Gastroesophageal sphincter (tissue), 4 donors: ENCODE data around the gene RAB11FIP3. TPM values are rescaled to one million over a fixed set of nuclear protein-coding genes. Genes with fewer than 3 reads are reported as not detected.
"Not testable (repeated sequence)": the region's sequence is repeated elsewhere in the genome, so short reads cannot be mapped to it uniquely, and the experiment has no call there.

Experiments used
- ATAC-seq: fragments of 150-250 bp; one replicate; pipeline ENCODE4 v1.9.1; 2016; ENCODE audit warnings: mild to moderate bottlenecking, moderate library complexity
- H3K27ac ChIP-seq, 4 donors: fragments of 200-600 bp; sonication (generic) in 3 of 4; 1 replicate in 3 of 4; 2 replicates in 1 of 4; pipeline ENCODE4 v1.5.1; 2016 to 2019
- H3K27me3 ChIP-seq: fragments of 200-600 bp; sonication (generic); one replicate; pipeline ENCODE4 v1.5.1; 2019
- H3K36me3 ChIP-seq, 2 donors: fragments of 200-600 bp; sonication (generic); one replicate each; pipeline ENCODE4 v1.5.1; 2019; ENCODE audit warnings: control low read depth in 1 of 2
- H3K4me1 ChIP-seq, 3 donors: fragments of 200-600 bp; sonication (generic); 1 replicate in 2 of 3; 2 replicates in 1 of 3; pipeline ENCODE4 v1.5.1; 2016 to 2019; ENCODE audit warnings: control low read depth in 2 of 3
- H3K4me3 ChIP-seq, 2 donors: fragments of 200-600 bp; sonication (generic); one replicate each; pipeline ENCODE4 v1.5.1; 2019; ENCODE audit warnings: mild to moderate bottlenecking in 1 of 2, moderate library complexity in 1 of 2
- H3K9me3 ChIP-seq, 3 donors: fragments of 200-600 bp; sonication (generic); one replicate each; pipeline ENCODE4 v1.5.1; 2017 to 2019; ENCODE audit warnings: control low read depth in 2 of 3
- EP300 ChIP-seq: sonication (generic); formaldehyde crosslinking; IDR thresholded peaks from one replicate; pipeline ENCODE4 v1.6.1; 2017; ENCODE audit warnings: antibody characterized with exemption, mild to moderate bottlenecking
- POLR2A ChIP-seq, 2 donors: fragments of 450-650 bp; IDR thresholded peaks; one replicate each; pipeline ENCODE4 v1.6.1; 2017; ENCODE audit warnings: antibody characterized with exemption in 2 of 2, mild to moderate bottlenecking in 2 of 2, moderate library complexity in 1 of 2
- POLR2AphosphoS5 ChIP-seq: sonication (generic); formaldehyde crosslinking; IDR thresholded peaks from one replicate; pipeline ENCODE4 v1.6.1; 2017; ENCODE audit warnings: antibody characterized with exemption
- WGBS, 2 donors: methylation state at CpG; one replicate each; pipeline ENCODE4 v1.1.5; 2018; ENCODE audit warnings: low coverage in 1 of 2; 5-methylcytosine and 5-hydroxymethylcytosine counted together
- total RNA-seq, 4 donors: library from RNA; depleted of rRNA; stranded (reverse); fragments of >200 nt; gene quantifications; one replicate each; pipeline ENCODE4 v1.1.0, GENCODE V29; 2016
- TF ChIP-seq, protein P1 (sequence below), 4 experiments: fragments of 200-600 bp in 2 of 4; fragments of 450-650 bp in 2 of 4; sonication (generic) in 1 of 4; IDR thresholded peaks; one replicate each; pipeline ENCODE4 v1.5.1; 2017 to 2019; ENCODE audit warnings: antibody characterized with exemption in 4 of 4, mild to moderate bottlenecking in 2 of 4, moderate library complexity in 2 of 4

RAB11FIP3 gene
- total RNA-seq, 4 donors from 2014 or later: 47.4 to 88.9 (median 58.6) TPM

DNA sequence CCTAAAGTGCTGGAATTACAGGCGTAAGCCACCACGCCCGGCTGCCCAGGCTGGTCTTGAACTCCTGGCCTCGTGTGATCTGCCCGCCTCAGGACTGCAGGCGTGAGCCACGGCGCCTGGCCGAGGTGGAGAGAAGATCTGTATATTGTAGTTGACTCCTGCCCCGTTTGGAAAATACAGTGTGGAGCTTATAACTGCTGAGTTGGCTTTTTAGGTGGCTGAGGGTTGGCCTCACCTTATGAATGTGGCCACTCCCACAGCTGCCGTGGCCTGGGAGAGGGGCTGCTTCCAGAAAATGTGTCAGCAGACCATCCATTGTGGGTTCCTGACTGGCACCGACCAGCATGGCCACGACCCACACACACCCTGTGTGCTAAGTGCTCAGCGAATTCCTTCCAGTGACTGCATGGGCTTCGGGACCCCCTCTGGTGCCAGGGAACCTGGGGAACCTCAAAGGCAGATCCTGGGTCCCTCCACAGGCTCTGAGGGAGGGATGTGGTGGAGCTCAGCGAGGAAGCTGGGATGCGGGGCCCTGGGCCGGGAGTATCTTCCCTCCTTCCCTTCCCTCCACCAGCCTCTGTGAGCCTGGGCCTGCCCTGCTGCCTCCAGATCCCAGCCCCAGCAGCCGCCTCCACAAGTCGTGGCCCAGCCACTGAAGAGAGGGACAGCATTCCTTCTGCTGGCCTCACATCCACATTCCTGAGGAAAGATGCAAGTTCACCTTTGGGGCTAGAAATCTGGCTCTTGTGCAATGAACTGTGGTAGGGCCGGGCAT, 10.9 kb upstream of the RAB11FIP3 start:
- Histone ChIP-seq H3K36me3 (peaks cover 0 to 28% of the 10 kb centered on the region in 2 donors), H3K4me3 (no peak overlapping the region), H3K4me1 (no peaks in the 10 kb centered on the region), H3K27ac (no peak overlapping the region), H3K9me3 (no peaks in the 10 kb centered on the region), H3K27me3 (no peaks in the 10 kb centered on the region)
- WGBS, 2 donors: no CpG with 5 or more reads among the region's 21 CpGs
- TF ChIP-seq, protein P1, sequence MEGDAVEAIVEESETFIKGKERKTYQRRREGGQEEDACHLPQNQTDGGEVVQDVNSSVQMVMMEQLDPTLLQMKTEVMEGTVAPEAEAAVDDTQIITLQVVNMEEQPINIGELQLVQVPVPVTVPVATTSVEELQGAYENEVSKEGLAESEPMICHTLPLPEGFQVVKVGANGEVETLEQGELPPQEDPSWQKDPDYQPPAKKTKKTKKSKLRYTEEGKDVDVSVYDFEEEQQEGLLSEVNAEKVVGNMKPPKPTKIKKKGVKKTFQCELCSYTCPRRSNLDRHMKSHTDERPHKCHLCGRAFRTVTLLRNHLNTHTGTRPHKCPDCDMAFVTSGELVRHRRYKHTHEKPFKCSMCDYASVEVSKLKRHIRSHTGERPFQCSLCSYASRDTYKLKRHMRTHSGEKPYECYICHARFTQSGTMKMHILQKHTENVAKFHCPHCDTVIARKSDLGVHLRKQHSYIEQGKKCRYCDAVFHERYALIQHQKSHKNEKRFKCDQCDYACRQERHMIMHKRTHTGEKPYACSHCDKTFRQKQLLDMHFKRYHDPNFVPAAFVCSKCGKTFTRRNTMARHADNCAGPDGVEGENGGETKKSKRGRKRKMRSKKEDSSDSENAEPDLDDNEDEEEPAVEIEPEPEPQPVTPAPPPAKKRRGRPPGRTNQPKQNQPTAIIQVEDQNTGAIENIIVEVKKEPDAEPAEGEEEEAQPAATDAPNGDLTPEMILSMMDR (IDR thresholded peaks at IDR 0.05): no peak
- TF ChIP-seq EP300 (no peak), POLR2A (IDR thresholded peaks at IDR 0.05) (no peak), POLR2AphosphoS5 (no peak)
- ATAC-seq: no peak

DNA sequence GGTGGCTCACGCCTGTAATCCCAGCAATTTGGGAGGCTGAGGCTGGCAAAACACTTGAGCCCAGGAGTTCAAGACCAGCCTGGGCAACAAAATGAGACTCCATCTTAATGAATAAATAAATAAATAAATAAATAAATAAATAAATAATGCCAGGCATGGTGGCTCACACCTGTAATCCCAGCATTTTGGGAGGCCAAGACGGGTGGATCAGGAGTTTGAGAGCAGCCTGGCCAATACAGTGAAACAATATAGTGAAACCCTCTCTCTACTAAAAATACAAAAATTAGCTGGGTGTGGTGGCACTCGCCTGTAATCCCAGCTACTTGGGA, 10.3 kb upstream of the RAB11FIP3 start:
- not testable (repeated sequence) for H3K27me3 ChIP-seq, ATAC-seq, H3K4me3 ChIP-seq, H3K4me1 ChIP-seq, H3K9me3 ChIP-seq, H3K27ac ChIP-seq
- H3K36me3 ChIP-seq: peaks cover 0 to 22% of the 10 kb centered on the region in 2 donors
- 100% methylated on average over 1 to 2 of the region's 3 CpGs for WGBS, 2 donors

DNA sequence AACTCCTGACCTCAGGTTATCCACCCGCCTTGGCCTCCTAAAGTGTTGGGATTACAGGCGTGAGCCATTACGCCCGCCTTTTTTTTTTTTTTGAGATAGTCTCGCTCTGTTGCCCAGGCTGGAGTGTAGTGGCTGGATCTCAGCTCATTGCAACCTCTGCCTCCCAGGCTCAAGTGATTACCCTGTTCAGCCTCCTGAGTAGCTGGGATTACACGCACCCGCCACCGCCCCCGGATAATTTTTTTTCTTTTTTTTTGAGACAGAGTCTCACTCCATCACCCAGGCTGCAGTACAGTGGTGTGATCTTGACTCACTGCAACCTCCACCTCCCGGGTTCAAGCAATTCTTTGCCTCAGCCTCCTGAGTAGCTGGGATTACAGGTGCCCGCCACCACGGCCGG, 3.3 kb upstream of the RAB11FIP3 start:
- not testable (repeated sequence) for H3K36me3 ChIP-seq, H3K27ac ChIP-seq, H3K9me3 ChIP-seq, ATAC-seq, H3K27me3 ChIP-seq, H3K4me3 ChIP-seq
- 80 to 92% methylated on average over 2 to 9 of the region's 13 CpGs for WGBS, 2 donors
- peaks cover 0 to 33% (median 10%) of the 10 kb centered on the region in 3 donors for H3K4me1 ChIP-seq

DNA sequence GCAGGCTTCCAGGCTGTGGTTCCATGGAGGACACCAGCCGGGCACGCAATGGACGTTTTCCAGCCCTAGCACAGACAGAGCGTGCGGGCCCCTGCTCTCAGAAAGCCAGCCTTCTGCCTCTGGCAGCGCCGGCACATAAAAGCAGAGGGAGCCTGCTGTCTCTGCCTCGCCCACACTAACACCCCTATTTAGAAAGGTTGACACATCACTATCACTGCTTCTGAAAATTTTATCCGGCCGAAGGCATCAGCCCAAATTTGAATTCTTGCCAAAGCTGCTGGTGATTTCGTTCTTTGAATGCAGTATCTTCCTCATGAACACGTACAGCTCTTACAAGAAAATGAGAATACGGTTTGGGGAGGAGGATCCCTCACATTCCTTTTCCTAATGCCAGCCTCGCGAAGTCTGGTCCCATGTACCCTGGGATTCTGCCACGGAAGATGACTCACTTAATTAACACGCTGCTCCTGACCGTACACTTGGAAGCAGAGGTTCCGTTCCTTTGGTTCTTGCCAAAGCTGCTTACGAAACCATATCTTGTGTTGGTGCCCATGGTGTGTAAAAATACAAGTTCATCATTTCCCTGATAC, 1.3 kb upstream of the RAB11FIP3 start:
- Histone ChIP-seq H3K36me3 (no peaks in the 10 kb centered on the region), H3K27me3 (no peaks in the 10 kb centered on the region), H3K4me3 (peak overlapping the region; percentile 8 to 80), H3K27ac (peak overlapping the region; percentile 81 to 98 (median 92)), H3K4me1 (peaks cover 0 to 52% (median 19%) of the 10 kb centered on the region in 3 donors), H3K9me3 (no peaks in the 10 kb centered on the region)
- 5 to 13% methylated on average over 5 to 16 of the region's 20 CpGs for WGBS, 2 donors
- peak; percentile 88 for ATAC-seq
- TF ChIP-seq EP300: no peak
- no peak for TF ChIP-seq POLR2A (IDR thresholded peaks at IDR 0.05)
- TF ChIP-seq, protein P1 (IDR thresholded peaks at IDR 0.05): peak in 1 of 4 experiments; percentile 24
- peak; percentile 94 for TF ChIP-seq POLR2AphosphoS5

DNA sequence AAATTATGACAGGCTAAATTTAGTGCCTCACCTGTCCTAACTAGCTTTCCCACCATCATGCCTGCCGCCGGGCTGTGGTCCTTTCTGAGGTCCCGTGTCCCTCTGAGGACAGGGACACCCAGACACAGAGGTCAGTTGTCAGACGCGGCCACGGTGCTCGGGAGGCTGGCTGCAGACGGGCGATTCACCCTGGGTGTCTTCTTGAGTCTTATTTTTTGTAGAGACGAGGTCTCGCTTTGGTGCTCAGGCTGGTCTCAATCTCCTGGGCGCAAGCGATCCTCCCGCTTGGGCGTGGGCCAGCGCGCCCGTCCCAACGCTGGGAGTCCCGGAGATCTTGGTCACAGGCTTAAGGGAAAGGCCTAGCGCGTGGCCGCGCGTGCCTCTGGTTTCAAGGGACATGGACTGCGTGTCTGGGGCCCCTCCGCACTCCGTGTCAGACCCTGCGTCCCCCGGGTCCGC, 797 bp upstream of the RAB11FIP3 start:
- peak; percentile 29 for ATAC-seq
- Histone ChIP-seq H3K4me3 (peak overlapping the region; percentile 60 to 80), H3K27ac (peak overlapping the region; percentile 81 to 98 (median 92)), H3K27me3 (no peaks in the 10 kb centered on the region), H3K4me1 (peaks cover 0 to 57% (median 19%) of the 10 kb centered on the region in 3 donors), H3K9me3 (no peaks in the 10 kb centered on the region), H3K36me3 (peaks cover 0 to 3% of the 10 kb centered on the region in 2 donors)
- TF ChIP-seq EP300 (no peak), POLR2AphosphoS5 (no peak), POLR2A (IDR thresholded peaks at IDR 0.05) (no peak)
- TF ChIP-seq, protein P1 (IDR thresholded peaks at IDR 0.05): no peak
- 10% methylated on average over 5 of the region's 31 CpGs; no CpG with 5 or more reads in 1 of the 2 donors for WGBS, 2 donors

DNA sequence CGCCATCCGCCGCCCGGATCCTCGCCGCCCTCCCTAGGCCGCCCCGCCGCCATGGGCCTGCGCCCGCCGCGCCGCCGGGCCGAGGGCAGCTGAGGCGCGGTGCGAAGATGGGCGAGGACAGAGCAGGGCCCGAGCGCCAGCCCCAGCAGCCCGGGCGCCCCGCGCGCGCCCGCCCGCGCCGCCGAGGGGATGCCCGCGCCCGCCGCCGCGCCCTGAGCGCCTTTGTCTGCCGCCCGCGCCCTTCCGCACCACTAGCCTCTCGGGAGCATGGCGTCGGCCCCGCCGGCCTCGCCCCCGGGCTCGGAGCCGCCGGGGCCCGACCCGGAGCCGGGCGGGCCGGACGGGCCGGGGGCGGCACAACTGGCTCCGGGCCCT, 278 bp downstream of the RAB11FIP3 start:
- WGBS, 2 donors: no CpG with 5 or more reads among the region's 63 CpGs
- Histone ChIP-seq H3K9me3 (no peaks in the 10 kb centered on the region), H3K4me3 (peak overlapping the region; percentile 80 to 87), H3K36me3 (peaks cover 0 to 13% of the 10 kb centered on the region in 2 donors), H3K27ac (peak overlapping the region; percentile 81 to 98 (median 92)), H3K27me3 (no peaks in the 10 kb centered on the region), H3K4me1 (peaks cover 0 to 64% (median 19%) of the 10 kb centered on the region in 3 donors)
- TF ChIP-seq POLR2A (IDR thresholded peaks at IDR 0.05): no peak
- no peak for TF ChIP-seq POLR2AphosphoS5
- TF ChIP-seq EP300: no peak
- TF ChIP-seq, protein P1 (IDR thresholded peaks at IDR 0.05): no peak
- peak; percentile 49 for ATAC-seq
